Endothelial cell of umbilical vein (primary cell): ENCODE results near the gene LTBP1. TPM values are rescaled to one million over a fixed set of nuclear protein-coding genes. Genes with fewer than 3 reads are reported as not detected.

Source experiments
- BruUV-seq: library from RNA; stranded (reverse); fragments of 400-500 nt; replicated peaks from 2 replicates; lab custom pipeline; 2021; lab: Mats Ljungman, UMichigan
- CTCF ChIA-PET: fragments of 300-600, 350-600 bp; sonication (Branson Sonifier 250); formaldehyde crosslinking; loops from one replicate; lab custom pipeline; 2021; ENCODE audit warnings: antibody characterized with exemption, inconsistent platforms; lab: Charles Lee
- POLR2A ChIA-PET: fragments of 300-600, 350-600 bp; sonication (Branson Sonifier 250); formaldehyde crosslinking; loops from one replicate; lab custom pipeline; 2021; ENCODE audit warnings: antibody characterized with exemption, inconsistent platforms; lab: Charles Lee
- DNase-seq: peaks from one replicate; pipeline ENCODE4 v3.0.0-alpha.2; 2011; ENCODE audit warnings: low read depth, low spot score
- FAIRE-seq: peaks from 2 replicates; lab custom pipeline; 2011; peaks lifted over from hg19 to GRCh38; lab: Jason Lieb, UNC
- H2AFZ ChIP-seq: 2 replicates; pipeline ENCODE4 v1.6.0; 2012; ENCODE audit warnings: low read depth, low read length, control low read depth, inconsistent platforms
- H3K27ac ChIP-seq: 2 replicates; pipeline ENCODE4 v1.5.1; 2011; ENCODE audit warnings: low read depth, mild to moderate bottlenecking, control low read depth, low read length, moderate library complexity; ENCODE audit not compliant: insufficient read depth
- H3K27me3 ChIP-seq, 2 experiments: 2 replicates each; pipeline versions ENCODE4 v1.6.0 to v1.6.1; 2011; ENCODE audit warnings: low read length in 2 of 2, mixed read lengths in 1 of 2; ENCODE audit not compliant: control insufficient read depth in 2 of 2, insufficient read depth in 2 of 2
- H3K36me3 ChIP-seq, 2 experiments: 2 replicates in 1 of 2; 3 replicates in 1 of 2; pipeline ENCODE4 v1.5.1; 2011; ENCODE audit warnings: low read length in 2 of 2, mild to moderate bottlenecking in 1 of 2, moderate library complexity in 1 of 2; ENCODE audit not compliant: control insufficient read depth in 2 of 2, insufficient read depth in 2 of 2; ENCODE audit errors: extremely low read depth in 1 of 2
- H3K4me1 ChIP-seq: 3 replicates; pipeline ENCODE4 v1.5.1; 2011; ENCODE audit warnings: mild to moderate bottlenecking, low read length; ENCODE audit not compliant: control insufficient read depth, insufficient read depth; ENCODE audit errors: extremely low read depth
- H3K4me2 ChIP-seq: 2 replicates; pipeline ENCODE4 v1.6.1; 2011; ENCODE audit warnings: low read length, control low read depth, mixed read lengths; ENCODE audit not compliant: insufficient read depth
- H3K4me3 ChIP-seq, 3 experiments: fragments of 200-600 bp in 1 of 3; sonication (generic), shearing (Covaris generic) in 1 of 3; replicated peaks in 1 of 3; 2 replicates each; pipeline ENCODE4 v1.5.1; 2011 to 2016; ENCODE audit warnings: control low read depth in 3 of 3, low read length in 3 of 3, mild to moderate bottlenecking in 2 of 3, inconsistent platforms in 1 of 3, low read depth in 1 of 3, moderate library complexity in 1 of 3; ENCODE audit not compliant: insufficient read depth in 1 of 3
- H3K79me2 ChIP-seq: 2 replicates; pipeline ENCODE4 v1.6.0; 2012; ENCODE audit warnings: low read length, inconsistent platforms; ENCODE audit not compliant: control insufficient read depth, insufficient read depth
- H3K9ac ChIP-seq: replicated peaks from 2 replicates; pipeline ENCODE3; 2011; ENCODE audit warnings: low read length, control low read depth; ENCODE audit not compliant: insufficient read depth; ENCODE audit errors: extremely low read depth
- H3K9me1 ChIP-seq: replicated peaks from 3 replicates; pipeline ENCODE4 v1.6.0; 2011; ENCODE audit warnings: mild to moderate bottlenecking, low read length; ENCODE audit not compliant: control insufficient read depth, insufficient read depth; ENCODE audit errors: extremely low read depth
- H3K9me3 ChIP-seq: replicated peaks from 2 replicates; pipeline ENCODE4 v1.5.1; 2012; ENCODE audit warnings: low read length, inconsistent platforms; ENCODE audit not compliant: control insufficient read depth, insufficient read depth
- H4K20me1 ChIP-seq: replicated peaks from 2 replicates; pipeline ENCODE3; 2011; ENCODE audit warnings: mild to moderate bottlenecking, low read length; ENCODE audit not compliant: control insufficient read depth, insufficient read depth; ENCODE audit errors: extremely low read depth
- CTCF ChIP-seq, 2 donors: IDR thresholded peaks; 1 replicate in 1 of 2; 2 replicates in 1 of 2; pipeline ENCODE4 v1.5.1; 2011; ENCODE audit warnings: low read length in 2 of 2, mild to moderate bottlenecking in 2 of 2, moderate library complexity in 2 of 2, control low read depth in 1 of 2, inconsistent platforms in 1 of 2, low read depth in 1 of 2; ENCODE audit not compliant: insufficient read depth in 1 of 2; ENCODE audit errors: extremely low read depth in 1 of 2
- EZH2 ChIP-seq: IDR thresholded peaks from 2 replicates; pipeline ENCODE4 v1.6.1; 2012; ENCODE audit warnings: borderline replicate concordance, low read depth, mild to moderate bottlenecking, moderate library complexity, low read length, inconsistent platforms; ENCODE audit not compliant: severe bottlenecking
- FOS ChIP-seq: IDR thresholded peaks from 2 replicates; pipeline ENCODE4 v1.6.1; 2011; ENCODE audit warnings: mild to moderate bottlenecking, low read length, moderate library complexity, borderline replicate concordance; ENCODE audit not compliant: insufficient read depth
- GATA2 ChIP-seq: IDR thresholded peaks from 2 replicates; pipeline ENCODE4 v1.7.0; 2011; ENCODE audit warnings: low read depth, mild to moderate bottlenecking, moderate library complexity, mixed read lengths, low read length; ENCODE audit not compliant: insufficient read length, insufficient read depth
- JUN ChIP-seq: IDR thresholded peaks from 2 replicates; pipeline ENCODE4 v1.6.1; 2011; ENCODE audit warnings: borderline replicate concordance, low read depth; ENCODE audit not compliant: insufficient read length, insufficient read depth
- MYC ChIP-seq: IDR thresholded peaks from one replicate; pipeline ENCODE4 v1.6.1; 2011; ENCODE audit warnings: mild to moderate bottlenecking, low read depth, low read length
- POLR2A ChIP-seq: IDR thresholded peaks from 2 replicates; pipeline ENCODE4 v1.6.1; 2012; ENCODE audit warnings: low read depth, mild to moderate bottlenecking, control low read depth, low read length
- POLR2AphosphoS5 ChIP-seq: IDR thresholded peaks from 2 replicates; pipeline ENCODE4 v1.6.1; 2012; ENCODE audit warnings: low read depth, mild to moderate bottlenecking, control low read depth, low read length, moderate library complexity; ENCODE audit not compliant: insufficient read depth
- dilution Hi-C: fragments of 300-500 bp; cut with MboI; formaldehyde crosslinking; loops from one replicate; pipeline ENCODE4 v1.15.0; 2019; ENCODE audit warnings: low sequenced_read_pairs; ENCODE audit not compliant: extremely low pct_ligation_motif_present
- intact Hi-C: fragments of 100-400 bp; cut with micrococcal nuclease; formaldehyde crosslinking; loops from one replicate; pipeline ENCODE4 v1.10.0; 2022
- polyA plus RNA-seq, 4 experiments: library from polyadenylated mRNA; depleted of rRNA in 3 of 4; stranded (reverse) in 3 of 4; unstranded in 1 of 4; fragments of >200 nt; gene quantifications; 2 replicates each; pipeline versions ENCODE4 v1.2.1 to v1.2.3, GENCODE V29; 2011 to 2012; ENCODE audit warnings: missing spikeins in 1 of 4
- total RNA-seq: library from RNA; stranded (reverse); gene quantifications from 2 replicates; pipeline ENCODE4 v1.2.3, GENCODE V29; 2021
- TF ChIP-seq, protein P1 (sequence below): IDR thresholded peaks from 2 replicates; pipeline ENCODE4 v1.6.1; 2011; ENCODE audit not compliant: insufficient read depth, insufficient read length

Gene LTBP1
- total and polyA plus RNA-seq, 2 donors (not counting 3 experiments of a cell fraction or from before 2014, with no cell fraction given), result 57.4 to 68.2 TPM

DNA sequence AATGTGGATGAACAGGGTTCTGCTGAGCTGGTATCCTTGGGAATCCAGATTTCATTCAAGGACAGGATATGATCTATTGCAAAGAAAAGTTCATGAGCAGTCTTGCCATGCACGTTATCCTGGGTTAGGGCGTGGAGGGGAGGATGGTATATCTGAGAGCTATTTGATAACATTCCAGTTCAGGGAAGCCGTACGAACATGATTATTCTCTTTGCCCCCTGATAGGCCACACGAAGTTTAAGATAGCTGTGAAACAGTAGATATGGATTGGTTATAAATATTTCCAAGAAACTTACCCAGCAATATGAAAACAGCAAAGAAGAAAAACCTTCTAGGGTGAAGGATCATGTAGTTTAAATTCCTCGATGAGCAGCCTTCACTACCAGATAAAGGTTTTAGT, 171.9 kb downstream of the LTBP1 start:
- no peaks in the 10 kb centered on the region for H3K36me3 ChIP-seq
- FAIRE-seq (no peak), DNase-seq (no peak)
- no TSS peak for BruUV-seq
- H4K20me1 ChIP-seq, result no peaks in the 10 kb centered on the region
- H3K9me1 ChIP-seq, result no peaks in the 10 kb centered on the region
- H3K4me2 ChIP-seq, result no peak overlapping the region
- H3K4me1 ChIP-seq, result no peaks in the 10 kb centered on the region
- no peaks in the 10 kb centered on the region for H3K79me2 ChIP-seq
- intact Hi-C loops, result no loop called here
- dilution Hi-C loops, result no loop called here
- ChIA-PET POLR2A (no interaction called here), CTCF (interaction anchor here (0.9 to 1.0 kb wide), 2 partner anchors 15 to 116 kb away, joined by 3 read pairs; no protein-coding TSS in a partner anchor)
- H3K9me3 ChIP-seq, result no peaks in the 10 kb centered on the region
- no peak for TF ChIP-seq GATA2
- TF ChIP-seq POLR2AphosphoS5, result no peak
- TF ChIP-seq CTCF (IDR thresholded peaks at IDR 0.05; ENCODE audit: extremely low read depth in 1 of 2, insufficient read depth in 1 of 2, low read depth in 1 of 2, low read length in 2 of 2), result no peak
- TF ChIP-seq, protein P1, sequence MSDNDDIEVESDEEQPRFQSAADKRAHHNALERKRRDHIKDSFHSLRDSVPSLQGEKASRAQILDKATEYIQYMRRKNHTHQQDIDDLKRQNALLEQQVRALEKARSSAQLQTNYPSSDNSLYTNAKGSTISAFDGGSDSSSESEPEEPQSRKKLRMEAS, result no peak
- TF ChIP-seq POLR2A, result no peak
- no peak for TF ChIP-seq EZH2
- no peak for TF ChIP-seq FOS
- TF ChIP-seq JUN, result no peak
- no peak for TF ChIP-seq MYC
- no peak overlapping the region for H3K4me3 ChIP-seq
- H3K27ac ChIP-seq, result no peak overlapping the region
- H3K9ac ChIP-seq, result no peak overlapping the region
- H2AFZ ChIP-seq, result no peak overlapping the region
- H3K27me3 ChIP-seq, result no peaks in the 10 kb centered on the region
